NOMO-1 treated with DMSO at 0.1 percent for 48 hours (cell line): Measurements from ENCODE around the gene DHRSX.
"Not testable (repeated sequence)": the region's sequence is repeated elsewhere in the genome, so short reads cannot be mapped to it uniquely, and the experiment has no call there.

Experiments
- DNase-seq: peaks from one replicate; lab custom pipeline; 2025; ENCODE audit not compliant: unreplicated experiment; lab: John Stamatoyannopoulos, UW

Gene DHRSX

DNA sequence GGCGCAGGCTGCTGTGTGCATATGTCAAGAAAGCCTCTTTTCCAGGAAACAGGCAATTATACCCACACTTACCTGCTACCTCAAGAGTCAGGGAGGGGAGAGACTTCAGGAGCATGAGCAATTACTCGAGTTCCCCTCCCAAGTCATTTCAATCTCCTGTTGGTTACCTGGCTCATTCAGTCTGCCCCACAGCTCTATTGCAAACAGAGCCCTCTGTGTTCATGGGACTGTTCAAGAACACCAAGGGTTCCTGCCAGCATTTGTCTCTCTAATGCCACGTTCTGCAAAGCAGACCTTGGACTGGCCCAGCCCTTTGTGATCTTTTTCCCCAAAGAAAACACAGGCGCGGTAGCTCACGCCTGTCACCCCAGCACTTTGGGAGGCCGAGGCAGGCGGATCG is 274.6 kb downstream of the DHRSX start:
- no peak for DNase-seq

GRCh38 chrX:2224597-2225235 is 276.1 kb downstream of the DHRSX start:
- no peak for DNase-seq

- DNase-seq: no peak
These were observed 276.6 kb downstream of the DHRSX start for GRCh38 chrX:2224161-2224560.

DNA sequence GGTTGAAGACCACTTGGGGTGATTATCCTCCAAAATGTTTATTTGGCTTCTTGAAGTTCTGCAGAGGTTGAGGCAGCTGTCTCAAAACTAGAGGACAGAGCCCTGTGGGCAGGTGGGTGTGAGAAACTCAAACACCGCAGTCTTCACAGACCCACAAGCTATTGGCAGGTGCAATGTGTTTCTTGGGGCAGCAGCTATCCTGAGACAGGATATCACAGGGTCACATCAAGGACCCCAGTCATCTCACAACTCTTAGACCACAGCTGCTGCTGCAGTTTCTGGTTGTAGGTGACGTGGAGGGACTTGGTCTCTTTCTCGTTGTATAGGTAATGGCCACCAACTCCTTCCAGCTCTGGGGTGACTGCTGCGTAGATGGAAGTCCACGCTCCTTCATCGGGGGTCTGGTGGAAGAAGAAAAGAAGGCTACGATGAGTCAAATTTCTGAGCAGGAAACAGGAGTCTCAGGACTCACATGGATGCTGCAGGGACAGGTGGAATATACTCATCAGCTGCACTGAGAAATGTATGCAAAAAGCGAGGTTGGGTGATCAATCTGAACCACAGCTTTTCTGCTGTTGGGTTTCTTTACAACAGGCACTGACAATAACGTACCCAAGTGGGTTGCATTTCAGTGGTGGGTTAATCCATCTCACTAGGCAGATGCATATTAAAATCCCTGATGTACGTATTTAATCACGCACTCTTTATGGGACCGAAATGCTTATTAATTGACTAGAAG is 279.8 kb downstream of the DHRSX start:
- no peak for DNase-seq

DNA sequence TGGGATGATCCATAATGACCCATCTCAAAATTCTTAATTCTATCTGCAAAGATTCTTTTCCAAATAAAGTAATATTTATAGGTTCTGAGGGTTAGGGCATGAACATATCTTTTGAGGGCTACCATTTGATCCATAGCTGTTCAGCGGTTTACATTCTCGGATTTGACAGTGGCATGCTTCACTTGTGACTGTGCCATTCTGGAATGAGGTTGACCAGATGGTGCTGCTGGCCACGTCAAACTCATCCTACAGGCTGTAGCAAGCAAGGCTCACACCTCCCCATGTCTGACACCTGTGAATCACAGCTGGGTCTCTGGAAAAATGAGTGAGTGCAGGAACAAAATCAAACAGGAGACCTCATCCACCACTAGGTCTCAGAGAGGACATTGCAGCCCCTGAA is 280.5 kb downstream of the DHRSX start:
- no peak for DNase-seq

DNA sequence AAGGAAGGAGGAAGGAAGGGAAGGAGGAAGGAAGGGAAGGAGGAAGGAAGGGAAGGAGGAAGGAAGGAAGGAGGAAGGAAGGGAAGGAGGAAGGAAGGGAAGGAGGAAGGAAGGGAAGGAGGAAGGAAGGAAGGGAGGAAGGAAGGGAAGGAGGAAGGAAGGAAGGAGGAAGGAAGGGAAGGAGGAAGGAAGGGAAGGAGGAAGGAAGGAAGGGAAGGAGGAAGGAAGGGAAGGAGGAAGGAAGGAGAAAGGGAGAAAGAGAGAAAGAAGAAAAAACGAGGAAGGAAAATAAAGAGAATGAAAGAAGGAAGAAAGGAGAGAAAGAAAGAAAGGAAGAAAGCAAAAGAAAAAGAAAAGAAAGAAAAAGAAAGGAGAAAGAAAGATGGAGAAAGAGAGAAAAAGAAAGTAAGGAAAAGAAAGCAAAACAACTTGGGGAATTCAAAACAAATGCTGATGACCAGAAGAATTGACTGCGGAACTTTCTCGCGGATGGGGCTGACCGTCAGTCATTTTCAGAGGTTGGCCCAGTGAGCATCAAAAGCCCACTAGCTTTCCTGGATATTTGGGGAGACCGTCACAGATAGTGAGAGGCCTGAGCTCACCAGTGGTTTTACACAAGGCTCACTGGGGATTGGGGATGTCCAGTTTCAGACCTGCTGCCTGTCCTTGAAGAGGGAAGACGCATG is 286.5 kb downstream of the DHRSX start:
- DNase-seq: not testable (repeated sequence)

DNA sequence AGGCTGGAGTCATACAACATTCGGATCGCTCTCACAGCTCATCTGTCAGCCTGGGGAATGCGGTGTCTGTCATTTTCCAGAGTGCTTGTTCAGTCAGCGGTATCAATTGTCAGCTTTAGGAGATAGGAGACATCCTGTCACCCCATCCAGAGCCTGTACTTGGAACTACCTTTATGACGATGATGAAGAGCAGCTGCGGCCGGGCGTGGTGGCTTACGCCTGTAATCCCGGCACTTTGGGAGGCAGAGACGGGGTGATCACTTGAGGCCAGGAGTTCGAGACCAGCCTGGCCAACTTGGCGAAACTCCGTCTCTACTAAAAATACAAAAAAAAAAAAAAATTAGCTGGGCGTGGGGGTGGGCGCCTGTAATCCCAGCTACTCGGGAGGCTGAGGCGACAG is 289.1 kb downstream of the DHRSX start:
- not testable (repeated sequence) for DNase-seq

DNA sequence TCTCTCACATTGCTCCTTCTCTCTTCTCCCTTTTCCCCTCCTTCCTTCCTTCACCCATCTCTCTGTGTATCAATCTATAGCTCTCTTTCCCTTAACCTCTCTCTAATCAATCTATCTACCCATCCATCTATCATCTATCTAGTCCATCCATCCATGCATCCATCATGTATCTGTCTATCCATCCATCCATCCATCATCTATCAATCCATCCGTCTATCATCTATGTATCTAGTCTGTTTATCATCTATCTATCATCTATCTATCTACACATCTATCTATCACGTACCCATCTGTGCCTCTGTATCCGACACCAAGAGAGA is 307.5 kb downstream of the DHRSX start:
- DNase-seq: no peak

GRCh38 chrX:2192584-2193272 is 308.0 kb downstream of the DHRSX start:
- no peak for DNase-seq

- no peak for DNase-seq
These were observed 311.9 kb downstream of the DHRSX start for GRCh38 chrX:2188840-2189239.

DNA sequence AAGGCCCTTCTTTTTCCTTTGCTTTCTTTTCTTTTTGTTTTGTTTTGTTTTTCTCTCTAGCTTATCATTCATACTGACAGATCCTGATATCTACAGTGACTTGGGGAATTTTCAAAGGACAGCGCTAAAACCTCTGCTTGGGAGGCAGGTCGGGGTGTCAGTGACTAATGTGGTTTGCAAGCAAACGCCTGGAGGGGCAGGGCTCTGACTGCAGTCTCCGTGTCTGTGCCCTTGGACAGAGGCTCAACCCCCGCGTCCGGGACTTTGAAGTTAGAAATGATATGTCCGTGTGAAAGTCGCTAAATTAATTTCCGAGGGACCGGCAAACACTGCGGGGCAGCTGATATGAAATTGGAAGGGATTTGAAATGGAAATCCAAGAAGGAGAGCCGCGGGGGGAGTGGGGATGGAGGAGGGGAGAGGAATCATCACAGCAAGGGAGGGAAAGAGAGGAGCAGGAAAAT is 312.4 kb downstream of the DHRSX start:
- no peak for DNase-seq

DNA sequence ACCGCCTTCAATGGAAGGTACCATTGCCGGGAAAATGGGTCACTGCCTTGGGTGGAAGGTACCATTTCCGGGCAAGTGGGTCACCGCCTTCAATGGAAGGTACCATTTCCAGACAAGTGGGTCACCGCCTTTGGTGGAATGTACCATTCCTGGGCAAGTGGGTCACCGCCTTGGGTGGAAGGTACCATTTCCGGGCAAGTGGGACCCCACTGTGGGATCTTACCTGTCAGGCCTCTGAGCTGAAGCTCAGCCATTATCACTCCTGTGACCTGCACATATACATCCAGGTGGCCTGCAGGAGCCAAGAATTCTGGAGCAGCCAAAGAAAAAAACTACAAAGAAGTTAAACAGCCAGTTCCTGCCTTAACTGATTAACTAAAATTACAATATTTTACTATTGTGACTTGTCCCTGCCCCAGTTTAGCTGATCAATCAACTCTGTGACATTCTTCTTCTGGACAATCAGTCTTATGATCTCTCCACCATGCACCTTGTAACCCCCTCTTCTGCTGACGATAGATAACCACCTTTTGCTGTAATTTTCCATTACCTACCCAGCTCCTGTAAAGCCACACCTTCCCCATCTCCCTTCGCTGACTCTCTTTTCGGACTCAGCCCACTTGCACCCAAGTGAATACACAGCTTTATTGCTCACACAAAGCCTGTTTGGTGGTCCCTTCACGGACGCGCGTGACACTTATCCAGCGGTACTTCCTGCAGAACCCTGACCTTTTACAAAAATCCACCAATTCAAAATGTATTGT is 313.2 kb downstream of the DHRSX start:
- DNase-seq: no peak

DNA sequence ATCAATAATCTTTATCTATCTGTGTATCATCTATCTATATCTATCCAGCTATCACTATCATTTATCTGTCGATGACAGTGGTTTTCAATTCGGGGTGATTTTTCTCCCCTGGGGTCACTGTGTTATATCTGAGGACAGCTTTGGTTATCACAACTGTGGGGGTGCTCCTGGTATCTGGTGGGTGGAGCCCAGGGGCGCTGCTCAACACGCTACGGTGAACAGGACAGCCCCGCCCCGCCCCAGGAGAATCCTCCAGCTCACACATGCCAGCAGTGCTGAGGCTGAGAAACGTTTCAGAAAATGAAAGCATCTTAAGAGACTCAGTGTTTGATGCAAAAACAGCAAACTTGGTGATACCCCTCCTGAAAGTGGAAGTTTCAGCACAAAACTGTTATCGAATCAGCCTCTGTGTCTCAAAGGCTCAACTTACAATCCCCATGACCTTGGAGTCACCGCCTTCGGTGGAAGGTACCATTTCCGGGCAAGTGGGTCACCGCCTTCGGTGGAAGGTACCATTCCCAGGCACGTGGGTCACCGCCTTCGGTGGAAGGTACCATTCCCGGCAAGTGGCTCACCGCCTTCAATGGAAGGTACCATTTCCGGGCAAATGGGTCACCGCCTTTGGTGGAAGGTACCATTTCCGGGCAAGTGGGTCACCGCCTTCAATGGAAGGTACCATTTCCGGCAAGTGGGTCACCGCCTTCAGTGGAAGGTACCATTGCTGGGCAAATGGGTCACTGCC is 315.3 kb downstream of the DHRSX start:
- peak; percentile 1 for DNase-seq

DNA sequence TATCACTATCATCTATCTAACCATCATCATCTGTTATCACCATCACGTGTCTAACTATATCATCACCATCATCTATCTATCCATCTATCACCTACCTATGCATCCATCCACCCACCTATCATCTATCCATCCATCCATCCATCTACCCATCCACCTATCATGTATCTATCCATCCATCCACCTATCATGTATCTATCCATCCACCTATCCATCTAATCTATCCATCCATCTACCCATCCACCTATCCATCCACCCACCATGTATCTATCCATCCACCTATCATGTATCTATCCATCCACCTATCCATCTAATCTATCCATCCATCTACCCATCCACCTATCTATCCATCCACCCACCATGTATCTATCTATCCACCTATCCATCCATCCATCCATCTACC is 316.7 kb downstream of the DHRSX start:
- DNase-seq: no peak

DNA sequence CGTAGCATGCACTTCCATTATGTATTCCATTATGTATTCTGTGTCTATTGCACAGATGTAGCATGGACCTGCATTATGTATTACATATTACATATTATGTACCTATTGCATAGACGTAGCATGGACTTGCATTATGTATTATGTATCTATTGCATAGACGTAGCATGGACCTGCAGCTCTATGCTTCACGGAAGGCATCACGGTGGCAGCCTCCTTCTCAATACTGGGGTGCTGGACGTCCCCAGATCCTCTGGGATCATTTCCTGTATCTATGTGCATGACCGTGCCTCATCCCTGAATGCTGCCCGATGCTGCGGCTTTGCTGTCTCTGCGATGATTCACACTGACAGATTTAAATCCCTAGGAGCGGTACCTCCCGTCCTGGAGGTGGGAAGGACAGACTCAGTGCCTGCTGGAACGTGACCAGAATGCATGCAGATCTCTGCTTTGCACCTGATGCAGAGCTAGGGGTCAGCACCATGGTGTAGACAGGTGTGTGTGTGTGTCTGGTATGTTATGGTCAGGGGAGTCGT is 317.5 kb downstream of the DHRSX start:
- DNase-seq: no peak

DNA sequence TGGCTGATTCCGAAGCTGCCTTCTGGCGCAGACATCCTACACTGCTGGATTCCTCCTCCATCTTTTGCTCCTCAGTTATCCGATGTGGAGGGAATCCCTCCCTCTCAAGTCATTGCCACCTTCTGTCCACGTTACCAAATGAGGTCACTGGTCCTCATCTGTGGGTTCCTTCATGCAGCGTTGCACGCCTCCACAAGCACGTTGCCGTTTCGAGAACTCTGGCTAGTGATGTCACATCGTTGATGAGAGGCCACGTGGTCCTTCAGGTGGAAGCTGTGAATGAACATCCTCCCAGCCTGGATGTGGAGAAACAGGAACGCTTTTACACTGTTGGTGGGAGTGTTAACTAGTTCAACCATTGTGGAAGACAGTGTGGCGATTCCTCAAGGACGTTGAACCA is 323.2 kb downstream of the DHRSX start:
- no peak for DNase-seq

DNA sequence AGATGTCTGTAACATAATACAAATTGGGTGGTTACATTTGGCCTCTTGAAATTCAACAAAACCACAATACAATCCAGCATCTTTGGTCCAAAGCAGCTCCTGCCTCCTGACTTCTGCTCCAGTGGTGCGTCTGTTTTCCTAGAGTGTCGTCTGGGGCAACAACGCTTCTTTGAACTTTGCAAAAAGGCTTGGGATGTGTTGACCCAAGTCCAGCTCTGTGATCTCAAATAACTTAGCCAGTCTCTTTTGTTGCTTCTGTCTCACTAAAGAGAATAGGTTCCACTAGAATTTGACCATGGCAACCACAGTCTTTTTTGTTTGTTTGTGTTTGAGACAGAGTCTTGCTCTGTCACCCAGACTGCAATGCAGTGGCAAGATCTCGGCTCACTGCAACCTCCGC is 324.0 kb downstream of the DHRSX start:
- DNase-seq: no peak

- no peak for DNase-seq
These were observed 324.5 kb downstream of the DHRSX start for GRCh38 chrX:2176274-2176673.

- DNase-seq: no peak
These were observed 328.4 kb downstream of the DHRSX start for GRCh38 chrX:2172359-2172758.
